LNCAP (cell line): ENCODE data around the gene EPHA3.

Source experiments
- TF ChIP-seq, protein P1 (sequence below): fragments of 450-650 bp; IDR thresholded peaks from 2 replicates; pipeline ENCODE4 v1.5.1; 2017; ENCODE audit warnings: mild to moderate bottlenecking

The EPHA3 gene

GRCh38 chr3:89364314-89364713, 256.9 kb downstream of the EPHA3 start:
- TF ChIP-seq, protein P1, sequence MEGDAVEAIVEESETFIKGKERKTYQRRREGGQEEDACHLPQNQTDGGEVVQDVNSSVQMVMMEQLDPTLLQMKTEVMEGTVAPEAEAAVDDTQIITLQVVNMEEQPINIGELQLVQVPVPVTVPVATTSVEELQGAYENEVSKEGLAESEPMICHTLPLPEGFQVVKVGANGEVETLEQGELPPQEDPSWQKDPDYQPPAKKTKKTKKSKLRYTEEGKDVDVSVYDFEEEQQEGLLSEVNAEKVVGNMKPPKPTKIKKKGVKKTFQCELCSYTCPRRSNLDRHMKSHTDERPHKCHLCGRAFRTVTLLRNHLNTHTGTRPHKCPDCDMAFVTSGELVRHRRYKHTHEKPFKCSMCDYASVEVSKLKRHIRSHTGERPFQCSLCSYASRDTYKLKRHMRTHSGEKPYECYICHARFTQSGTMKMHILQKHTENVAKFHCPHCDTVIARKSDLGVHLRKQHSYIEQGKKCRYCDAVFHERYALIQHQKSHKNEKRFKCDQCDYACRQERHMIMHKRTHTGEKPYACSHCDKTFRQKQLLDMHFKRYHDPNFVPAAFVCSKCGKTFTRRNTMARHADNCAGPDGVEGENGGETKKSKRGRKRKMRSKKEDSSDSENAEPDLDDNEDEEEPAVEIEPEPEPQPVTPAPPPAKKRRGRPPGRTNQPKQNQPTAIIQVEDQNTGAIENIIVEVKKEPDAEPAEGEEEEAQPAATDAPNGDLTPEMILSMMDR: no peak

DNA sequence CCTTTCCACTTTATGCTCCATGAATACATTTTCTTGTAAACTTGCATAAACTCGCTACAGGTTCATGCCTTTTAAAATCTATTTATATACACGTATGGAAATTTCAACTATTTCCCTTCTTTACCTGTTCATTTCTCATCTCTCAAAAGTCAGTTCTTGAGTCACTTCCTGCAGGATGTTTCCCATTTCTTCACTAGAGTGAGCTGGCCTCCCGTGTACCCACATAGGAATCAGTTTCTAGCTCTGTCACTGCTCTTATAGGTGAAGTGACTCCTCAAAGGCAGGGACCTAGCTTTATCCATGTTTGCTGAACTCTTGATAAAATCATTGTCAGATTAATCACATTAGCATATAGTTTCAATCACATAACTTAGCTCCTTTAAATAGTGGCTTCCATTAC, 259.7 kb downstream of the EPHA3 start:
- TF ChIP-seq, protein P1: no peak

DNA sequence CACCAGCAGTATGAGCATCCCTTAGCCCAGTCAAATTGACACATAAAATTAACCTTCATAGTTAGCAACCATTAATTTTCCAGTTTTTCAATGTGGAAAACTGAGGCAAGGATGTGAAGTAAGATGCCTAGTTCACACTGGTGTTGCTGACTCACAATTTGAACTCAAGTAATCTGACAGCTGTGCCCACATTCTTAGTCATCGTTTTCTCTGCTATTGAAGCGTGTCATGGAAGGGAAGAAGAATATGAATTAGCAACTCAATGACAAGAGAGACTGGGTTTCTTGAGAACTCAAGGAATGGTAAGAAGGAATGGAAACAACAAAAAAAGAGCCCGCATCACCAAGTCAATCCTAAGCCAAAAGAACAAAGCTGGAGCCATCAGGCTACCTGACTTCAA, 261.4 kb downstream of the EPHA3 start:
- TF ChIP-seq, protein P1: no peak

DNA sequence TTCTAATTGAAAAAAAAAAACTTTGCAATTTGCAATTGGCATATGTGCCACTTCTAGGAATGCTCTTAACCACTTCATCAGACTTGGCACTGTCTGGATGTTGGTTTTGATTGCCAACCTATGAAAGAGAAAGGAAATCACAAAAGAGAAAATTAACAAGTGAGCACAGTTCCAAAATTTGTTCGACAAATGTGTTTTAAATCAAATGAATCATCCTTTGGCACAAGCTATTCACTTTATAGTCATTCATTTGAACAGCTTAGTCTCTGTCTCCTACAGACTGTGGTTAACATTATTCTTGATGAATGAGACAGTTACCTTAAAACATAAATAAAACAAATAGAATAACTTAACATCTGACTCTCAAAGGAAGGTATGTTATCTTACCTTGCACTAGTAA, 265.0 kb downstream of the EPHA3 start:
- TF ChIP-seq, protein P1: no peak

DNA sequence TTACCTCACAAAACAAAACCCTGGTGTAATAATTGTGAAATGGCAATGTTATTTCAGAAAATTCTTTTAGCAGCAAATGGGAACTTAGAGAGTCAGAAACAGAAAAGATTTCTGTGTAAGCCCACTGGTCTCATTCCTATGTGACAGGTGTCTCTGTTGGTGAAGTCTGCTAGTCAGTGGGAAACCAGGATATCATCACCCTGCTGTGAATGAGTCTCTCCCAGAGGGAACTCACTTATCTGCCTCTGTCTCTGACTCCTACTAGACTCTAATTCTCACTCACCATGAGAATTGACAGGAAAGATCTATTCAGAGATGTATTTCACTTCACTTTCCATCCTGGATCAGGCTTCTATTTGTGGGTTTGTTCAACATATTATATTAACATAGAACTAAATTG, 266.0 kb downstream of the EPHA3 start:
- TF ChIP-seq, protein P1: no peak

DNA sequence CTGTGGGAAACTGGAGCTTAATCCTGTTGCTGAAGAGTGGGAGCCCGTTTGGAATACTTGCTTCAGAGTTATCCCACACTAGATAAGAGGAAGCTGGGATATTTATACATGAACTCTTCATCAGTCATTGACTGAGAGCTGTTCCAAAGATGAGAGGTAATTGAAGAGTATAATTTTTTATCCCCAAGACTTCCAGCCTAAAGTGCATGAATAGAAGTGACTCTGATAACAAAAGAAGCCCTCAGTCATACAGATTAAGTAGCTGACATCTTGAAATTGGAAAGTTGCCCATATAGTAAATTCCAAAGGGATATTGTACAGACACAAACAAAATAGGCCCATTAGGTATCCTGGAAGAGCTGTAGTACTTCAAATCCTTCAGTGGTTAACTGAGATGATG, 268.0 kb downstream of the EPHA3 start:
- TF ChIP-seq, protein P1: no peak

- TF ChIP-seq, protein P1: no peak
These were observed 272.6 kb downstream of the EPHA3 start for GRCh38 chr3:89380016-89380415.

- TF ChIP-seq, protein P1: no peak
These were observed 285.6 kb downstream of the EPHA3 start for GRCh38 chr3:89392991-89393390.
